Keratinocyte (primary cell): ENCODE data around the gene ANKRD40. TPM values are rescaled to one million over a fixed set of nuclear protein-coding genes. Genes with fewer than 3 reads are reported as not detected.

Experiments used
- DNase-seq: peaks from one replicate; pipeline ENCODE4 v3.0.0-alpha.2; 2011; ENCODE audit warnings: low read depth, missing footprints, low spot score
- FAIRE-seq: peaks from 2 replicates; lab custom pipeline; 2011; peaks lifted over from hg19 to GRCh38; lab: Jason Lieb, UNC
- H2AFZ ChIP-seq: 2 replicates; pipeline ENCODE4 v1.6.0; 2012; ENCODE audit warnings: low read length, control low read depth, inconsistent platforms; ENCODE audit not compliant: control insufficient read depth
- H3K27ac ChIP-seq: 2 replicates; pipeline ENCODE4 v1.5.1; 2011; ENCODE audit warnings: low read length; ENCODE audit not compliant: control insufficient read depth, insufficient read depth
- H3K27me3 ChIP-seq: 3 replicates; pipeline ENCODE4 v1.6.0; 2011; ENCODE audit warnings: low read length; ENCODE audit not compliant: control insufficient read depth, insufficient read depth; ENCODE audit errors: extremely low read depth
- H3K36me3 ChIP-seq, 2 experiments: 2 replicates in 1 of 2; 3 replicates in 1 of 2; pipeline ENCODE4 v1.5.1; 2011; ENCODE audit warnings: low read length in 2 of 2, mild to moderate bottlenecking in 1 of 2; ENCODE audit not compliant: control insufficient read depth in 2 of 2, insufficient read depth in 2 of 2; ENCODE audit errors: extremely low read depth in 1 of 2
- H3K4me1 ChIP-seq: 3 replicates; pipeline ENCODE4 v1.5.1; 2011; ENCODE audit warnings: low read length; ENCODE audit not compliant: control insufficient read depth, insufficient read depth; ENCODE audit errors: extremely low read depth
- H3K4me2 ChIP-seq: 3 replicates; pipeline ENCODE4 v1.6.0; 2011; ENCODE audit warnings: low read depth, low read length; ENCODE audit not compliant: control insufficient read depth, insufficient read depth; ENCODE audit errors: extremely low read depth
- H3K4me3 ChIP-seq, 3 experiments: fragments of 200-600 bp in 1 of 3; sonication (generic) in 1 of 3; 2 replicates in 2 of 3; 3 replicates in 1 of 3; pipeline ENCODE4 v1.5.1; 2011 to 2016; ENCODE audit warnings: low read length in 3 of 3, mild to moderate bottlenecking in 3 of 3, control low read depth in 2 of 3, inconsistent platforms in 1 of 3, low read depth in 1 of 3, mixed read lengths in 1 of 3, mixed run types in 1 of 3, moderate library complexity in 1 of 3; ENCODE audit not compliant: control insufficient read depth in 2 of 3, insufficient read depth in 2 of 3; ENCODE audit errors: extremely low read depth in 1 of 3
- H3K79me2 ChIP-seq: 2 replicates; pipeline ENCODE4 v1.6.0; 2012; ENCODE audit warnings: low read length; ENCODE audit not compliant: control insufficient read depth, insufficient read depth
- H3K9ac ChIP-seq: 3 replicates; pipeline ENCODE4 v1.6.0; 2011; ENCODE audit warnings: low read length; ENCODE audit not compliant: control insufficient read depth, insufficient read depth; ENCODE audit errors: extremely low read depth
- H3K9me1 ChIP-seq: 3 replicates; pipeline ENCODE4 v1.6.0; 2011; ENCODE audit warnings: low read length; ENCODE audit not compliant: control insufficient read depth, insufficient read depth; ENCODE audit errors: extremely low read depth
- H3K9me3 ChIP-seq: 2 replicates; pipeline ENCODE4 v1.5.1; 2012; ENCODE audit warnings: low read depth, low read length; ENCODE audit not compliant: control insufficient read depth
- H4K20me1 ChIP-seq: 3 replicates; pipeline ENCODE4 v1.6.0; 2011; ENCODE audit warnings: low read length; ENCODE audit not compliant: control insufficient read depth, insufficient read depth; ENCODE audit errors: extremely low read depth
- EZH2 ChIP-seq: IDR thresholded peaks from one replicate; pipeline ENCODE4 v1.6.1; 2012; ENCODE audit warnings: inconsistent platforms, mild to moderate bottlenecking, low read length, moderate library complexity
- dilution Hi-C: fragments of 300-500 bp; cut with MboI; formaldehyde crosslinking; loops from one replicate; pipeline ENCODE4 v1.7.0; 2020; ENCODE audit warnings: low sequenced_read_pairs; ENCODE audit not compliant: extremely low pct_ligation_motif_present
- polyA plus RNA-seq, 5 experiments: library from polyadenylated mRNA; depleted of rRNA in 3 of 5; stranded (reverse) in 3 of 5; stranded (forward) in 1 of 5; unstranded in 1 of 5; fragments of >200 nt; gene quantifications; 1 replicate in 1 of 5; 2 replicates in 3 of 5; 3 replicates in 1 of 5; pipeline versions ENCODE4 v1.2.1 to v1.2.3, GENCODE V29; 2011 to 2012; ENCODE audit warnings: missing spikeins in 2 of 5, low read depth in 1 of 5, low replicate concordance in 1 of 5
- TF ChIP-seq, protein P1 (sequence below), 3 experiments: IDR thresholded peaks in 1 of 3; conservative IDR thresholded peaks in 1 of 3; optimal IDR thresholded peaks in 1 of 3; 2 replicates in 2 of 3; 3 replicates in 1 of 3; pipeline versions ENCODE3 to v1.5.1; 2011; ENCODE audit warnings: low read length in 3 of 3, mild to moderate bottlenecking in 3 of 3, moderate library complexity in 2 of 3, control low read depth in 1 of 3, inconsistent platforms in 1 of 3; ENCODE audit not compliant: insufficient read depth in 2 of 3; ENCODE audit errors: extremely low read depth in 1 of 3

Gene ANKRD40
- polyA plus RNA-seq, 1 donor (not counting 4 experiments of a cell fraction or from before 2014, with no cell fraction given) = 32.7 TPM

DNA sequence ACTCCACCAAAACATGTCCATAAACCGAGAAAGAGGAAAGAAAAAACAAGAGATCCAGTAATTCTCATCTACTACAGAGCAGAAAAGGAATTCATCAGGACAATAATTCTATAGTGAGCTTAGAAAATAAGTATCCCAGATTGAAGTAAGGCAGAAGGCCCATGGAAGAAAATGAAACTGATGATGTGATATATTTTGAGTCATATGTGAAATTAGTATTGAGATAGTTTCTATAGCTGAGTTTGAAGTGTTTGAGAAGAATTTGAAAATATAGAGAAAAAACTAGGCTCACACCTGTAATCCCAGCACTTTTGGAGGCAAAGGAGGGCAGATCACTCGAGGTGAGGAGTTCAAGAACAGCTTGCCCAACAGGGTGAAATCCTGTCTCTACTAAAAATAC, 31.4 kb upstream of the ANKRD40 start:
- TF ChIP-seq EZH2 = no peak
- TF ChIP-seq, protein P1, sequence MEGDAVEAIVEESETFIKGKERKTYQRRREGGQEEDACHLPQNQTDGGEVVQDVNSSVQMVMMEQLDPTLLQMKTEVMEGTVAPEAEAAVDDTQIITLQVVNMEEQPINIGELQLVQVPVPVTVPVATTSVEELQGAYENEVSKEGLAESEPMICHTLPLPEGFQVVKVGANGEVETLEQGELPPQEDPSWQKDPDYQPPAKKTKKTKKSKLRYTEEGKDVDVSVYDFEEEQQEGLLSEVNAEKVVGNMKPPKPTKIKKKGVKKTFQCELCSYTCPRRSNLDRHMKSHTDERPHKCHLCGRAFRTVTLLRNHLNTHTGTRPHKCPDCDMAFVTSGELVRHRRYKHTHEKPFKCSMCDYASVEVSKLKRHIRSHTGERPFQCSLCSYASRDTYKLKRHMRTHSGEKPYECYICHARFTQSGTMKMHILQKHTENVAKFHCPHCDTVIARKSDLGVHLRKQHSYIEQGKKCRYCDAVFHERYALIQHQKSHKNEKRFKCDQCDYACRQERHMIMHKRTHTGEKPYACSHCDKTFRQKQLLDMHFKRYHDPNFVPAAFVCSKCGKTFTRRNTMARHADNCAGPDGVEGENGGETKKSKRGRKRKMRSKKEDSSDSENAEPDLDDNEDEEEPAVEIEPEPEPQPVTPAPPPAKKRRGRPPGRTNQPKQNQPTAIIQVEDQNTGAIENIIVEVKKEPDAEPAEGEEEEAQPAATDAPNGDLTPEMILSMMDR (optimal IDR thresholded peaks at IDR 0.05 in 1 of 3, IDR thresholded peaks at IDR 0.05 in 1 of 3, conservative IDR thresholded peaks at IDR 0.05 in 1 of 3; ENCODE audit: extremely low read depth in 1 of 3, insufficient read depth in 2 of 3, low read length in 3 of 3) = no peak
- Histone ChIP-seq H3K9me1 (no peaks in the 10 kb centered on the region), H3K4me1 (no peaks in the 10 kb centered on the region), H3K9ac (no peak overlapping the region), H2AFZ (no peak overlapping the region), H3K36me3 (peaks cover 25 to 26% of the 10 kb centered on the region in 2 experiments), H3K9me3 (no peaks in the 10 kb centered on the region), H3K4me3 (no peak overlapping the region), H3K27me3 (no peaks in the 10 kb centered on the region), H3K27ac (no peak overlapping the region), H3K4me2 (no peak overlapping the region), H3K79me2 (peaks cover 67% of the 10 kb centered on the region), H4K20me1 (peaks cover 16% of the 10 kb centered on the region)
- DNase-seq (no peak), FAIRE-seq (no peak)
- dilution Hi-C loops = no loop called here

DNA sequence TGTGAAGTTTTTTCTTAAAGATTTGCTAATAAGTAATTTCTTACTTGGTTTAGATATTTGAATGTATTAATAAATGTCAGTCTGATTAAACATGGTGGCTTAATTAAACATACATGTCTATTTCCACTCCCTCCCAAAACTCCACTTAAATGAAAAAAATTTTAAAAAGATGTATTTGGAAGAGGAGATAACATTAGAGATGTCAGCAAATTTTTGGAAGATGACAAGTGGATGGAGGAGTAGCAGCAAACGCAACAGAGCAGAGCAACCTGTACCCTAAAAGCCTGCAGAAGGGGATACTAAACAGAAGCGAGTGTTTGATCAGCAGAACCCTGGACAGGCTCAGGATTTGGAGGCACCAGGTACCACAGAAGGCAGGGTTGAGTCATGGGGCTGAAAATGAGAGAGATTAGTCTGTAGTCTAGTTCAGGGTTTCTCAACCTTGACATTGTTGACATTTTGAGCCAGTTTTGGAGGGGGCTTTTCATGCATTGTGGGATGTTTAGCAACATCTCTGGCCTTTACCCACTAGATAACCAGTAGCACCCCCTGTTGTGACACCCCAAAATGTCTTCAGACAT, 29.5 kb upstream of the ANKRD40 start:
- TF ChIP-seq EZH2 = no peak
- TF ChIP-seq, protein P1 (optimal IDR thresholded peaks at IDR 0.05 in 1 of 3, IDR thresholded peaks at IDR 0.05 in 1 of 3, conservative IDR thresholded peaks at IDR 0.05 in 1 of 3; ENCODE audit: extremely low read depth in 1 of 3, insufficient read depth in 2 of 3, low read length in 3 of 3) = no peak
- dilution Hi-C loops = no loop called here
- peak overlapping the region; percentile 13 for H3K9ac ChIP-seq
- FAIRE-seq (no peak), DNase-seq (no peak)
- H3K79me2 ChIP-seq = peaks cover 86% of the 10 kb centered on the region
- H3K27ac ChIP-seq = no peak overlapping the region
- H3K36me3 ChIP-seq = peaks cover 22 to 24% of the 10 kb centered on the region in 2 experiments
- no peaks in the 10 kb centered on the region for H3K4me1 ChIP-seq
- no peak overlapping the region for H2AFZ ChIP-seq
- no peak overlapping the region for H3K4me2 ChIP-seq
- no peaks in the 10 kb centered on the region for H3K27me3 ChIP-seq
- H4K20me1 ChIP-seq = peaks cover 22% of the 10 kb centered on the region
- H3K9me3 ChIP-seq = no peaks in the 10 kb centered on the region
- no peak overlapping the region for H3K4me3 ChIP-seq
- no peaks in the 10 kb centered on the region for H3K9me1 ChIP-seq
